Activated T-cell treated with anti-CD3 and anti-CD28 coated beads, Interleukin-2, amount 50 U/mL, for 72 hours (primary cell): Measurements from ENCODE around the gene MLLT1. TPM values are rescaled to one million over a fixed set of nuclear protein-coding genes. Genes with fewer than 3 reads are reported as not detected.
A peak's percentile ranks its signal among the peaks of the same experiment; 100 is the strongest.

Experiments
- ATAC-seq, 2 donors: fragments of 150-1000 bp; cut with Tn5 transposase; replicated peaks in 1 of 2; 2 replicates each; pipeline ENCODE4 v1.10.0; 2021; ENCODE audit warnings: moderate library complexity in 2 of 2, mild to moderate bottlenecking in 1 of 2
- DNase-seq, 2 donors: peaks; one replicate each; pipeline ENCODE4 v3.0.0; 2021 to 2022; ENCODE audit warnings: mixed read lengths in 1 of 2
- H3K27ac Mint-ChIP-seq: one replicate; pipeline ENCODE4 v1.8.0; 2022; ENCODE audit warnings: mild to moderate bottlenecking, moderate library complexity, mixed read lengths
- H3K27me3 Mint-ChIP-seq: one replicate; pipeline ENCODE4 v1.8.0; 2022; ENCODE audit warnings: low read depth, mixed read lengths
- H3K36me3 Mint-ChIP-seq, 2 donors: one replicate each; pipeline ENCODE4 v1.8.0; 2022; ENCODE audit warnings: mixed read lengths in 2 of 2, mild to moderate bottlenecking in 1 of 2; ENCODE audit not compliant: insufficient read depth in 2 of 2
- H3K4me1 Mint-ChIP-seq: one replicate; pipeline ENCODE4 v1.8.0; 2022; ENCODE audit warnings: low read depth, mixed read lengths
- H3K4me3 Mint-ChIP-seq, 2 donors: one replicate each; pipeline ENCODE4 v1.8.0; 2022; ENCODE audit warnings: mild to moderate bottlenecking in 2 of 2, mixed read lengths in 2 of 2, moderate library complexity in 2 of 2
- H3K9me3 Mint-ChIP-seq, 2 donors: one replicate each; pipeline ENCODE4 v1.8.0; 2022; ENCODE audit warnings: mixed read lengths in 2 of 2
- total RNA-seq, 2 donors: library from RNA; stranded (reverse); gene quantifications; one replicate each; pipeline ENCODE4 v1.2.3, GENCODE V29; 2022

Gene MLLT1
- total RNA-seq, 2 donors from 2014 or later, result 39.9 to 44.5 TPM

DNA sequence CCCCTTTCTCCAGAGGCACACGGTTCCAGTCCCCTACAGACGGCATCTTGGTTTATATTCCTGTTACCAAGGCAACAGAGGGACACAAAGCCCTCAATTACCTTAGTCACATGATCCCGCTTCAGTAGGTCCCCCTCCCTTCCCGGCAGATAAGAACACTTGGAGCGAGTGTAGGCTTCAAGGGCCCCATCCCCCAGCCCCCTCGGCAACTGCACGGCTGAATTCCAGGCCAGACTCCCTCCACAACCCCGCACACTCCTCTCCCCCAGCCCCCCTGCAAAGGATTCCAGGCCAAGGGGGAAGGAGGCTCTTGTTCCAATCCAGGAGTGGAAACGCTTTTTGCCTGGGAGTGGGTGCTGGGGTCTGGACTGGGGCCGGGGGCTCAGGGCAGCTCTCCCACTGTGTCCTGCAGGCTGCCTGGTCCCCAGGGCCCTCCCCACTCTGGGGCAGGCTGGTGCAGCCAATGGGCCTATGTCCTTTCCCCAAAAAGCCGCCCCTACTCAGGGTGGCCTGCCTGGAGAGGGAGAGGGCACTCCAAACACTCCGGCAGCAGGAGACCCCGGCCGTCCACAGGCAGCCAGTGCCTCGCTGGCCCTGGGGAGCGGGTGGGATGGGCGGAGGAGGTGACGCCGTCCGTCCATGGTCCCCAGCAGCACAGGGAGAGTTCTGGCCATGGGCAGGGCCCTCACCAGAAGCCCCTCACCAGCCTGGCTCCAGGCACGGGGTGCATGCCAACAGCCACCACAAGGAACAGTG is 62.6 kb downstream of the MLLT1 start:
- DNase-seq (no peak), ATAC-seq (no peak)
- no peaks in the 10 kb centered on the region for H3K4me1 Mint-ChIP-seq
- no peak overlapping the region for H3K4me3 Mint-ChIP-seq
- no peaks in the 10 kb centered on the region for H3K27me3 Mint-ChIP-seq
- no peak overlapping the region for H3K27ac Mint-ChIP-seq
- H3K9me3 Mint-ChIP-seq, result no peaks in the 10 kb centered on the region
- no peaks in the 10 kb centered on the region for H3K36me3 Mint-ChIP-seq

DNA sequence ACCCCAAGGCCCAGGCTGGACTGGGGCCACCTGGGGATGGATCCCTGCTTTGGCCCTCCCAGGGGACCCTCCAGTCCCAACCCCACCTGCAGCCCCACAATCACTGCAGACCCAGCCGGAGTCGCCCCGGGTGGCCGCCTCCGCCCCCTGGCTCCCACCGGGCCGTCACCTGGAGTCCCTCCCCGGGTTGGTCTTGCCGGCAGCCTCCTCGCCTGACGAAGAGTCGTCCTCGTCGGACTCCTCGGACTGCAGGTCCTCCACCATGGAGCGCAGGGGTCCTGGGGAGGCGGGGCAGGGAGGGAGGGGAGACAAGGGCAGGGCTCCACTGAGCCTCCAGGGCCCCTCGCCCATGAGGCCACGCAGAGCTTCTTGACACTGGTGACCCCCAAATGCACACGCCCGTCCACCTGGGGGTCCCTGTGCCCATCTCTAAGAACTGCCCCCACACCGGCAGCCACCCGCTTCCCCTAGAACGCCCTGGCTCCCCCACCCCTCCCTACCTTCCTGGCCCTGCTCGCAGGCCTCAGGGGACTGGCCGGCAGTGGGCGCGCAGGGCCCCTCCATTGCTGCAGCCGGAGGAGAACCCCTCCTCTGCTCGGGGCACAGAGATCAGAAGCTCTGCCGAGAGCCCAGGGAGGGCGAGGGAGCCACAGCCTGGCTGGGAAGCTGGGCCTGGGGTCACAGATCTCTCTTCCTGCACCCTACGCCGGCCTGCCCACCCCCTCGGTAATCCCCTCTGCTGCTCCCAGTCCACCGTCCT is 63.4 kb downstream of the MLLT1 start:
- no peaks in the 10 kb centered on the region for H3K4me1 Mint-ChIP-seq
- no peak for ATAC-seq
- DNase-seq, result no peak
- H3K27me3 Mint-ChIP-seq, result no peaks in the 10 kb centered on the region
- no peak overlapping the region for H3K27ac Mint-ChIP-seq
- no peaks in the 10 kb centered on the region for H3K36me3 Mint-ChIP-seq
- no peak overlapping the region for H3K4me3 Mint-ChIP-seq
- no peaks in the 10 kb centered on the region for H3K9me3 Mint-ChIP-seq

GRCh38 chr19:6215701-6216235 is 64.0 kb downstream of the MLLT1 start:
- H3K27me3 Mint-ChIP-seq, result no peaks in the 10 kb centered on the region
- no peak overlapping the region for H3K4me3 Mint-ChIP-seq
- ATAC-seq (no peak), DNase-seq (no peak)
- H3K4me1 Mint-ChIP-seq, result no peaks in the 10 kb centered on the region
- no peaks in the 10 kb centered on the region for H3K36me3 Mint-ChIP-seq
- H3K27ac Mint-ChIP-seq, result no peak overlapping the region
- no peaks in the 10 kb centered on the region for H3K9me3 Mint-ChIP-seq

DNA sequence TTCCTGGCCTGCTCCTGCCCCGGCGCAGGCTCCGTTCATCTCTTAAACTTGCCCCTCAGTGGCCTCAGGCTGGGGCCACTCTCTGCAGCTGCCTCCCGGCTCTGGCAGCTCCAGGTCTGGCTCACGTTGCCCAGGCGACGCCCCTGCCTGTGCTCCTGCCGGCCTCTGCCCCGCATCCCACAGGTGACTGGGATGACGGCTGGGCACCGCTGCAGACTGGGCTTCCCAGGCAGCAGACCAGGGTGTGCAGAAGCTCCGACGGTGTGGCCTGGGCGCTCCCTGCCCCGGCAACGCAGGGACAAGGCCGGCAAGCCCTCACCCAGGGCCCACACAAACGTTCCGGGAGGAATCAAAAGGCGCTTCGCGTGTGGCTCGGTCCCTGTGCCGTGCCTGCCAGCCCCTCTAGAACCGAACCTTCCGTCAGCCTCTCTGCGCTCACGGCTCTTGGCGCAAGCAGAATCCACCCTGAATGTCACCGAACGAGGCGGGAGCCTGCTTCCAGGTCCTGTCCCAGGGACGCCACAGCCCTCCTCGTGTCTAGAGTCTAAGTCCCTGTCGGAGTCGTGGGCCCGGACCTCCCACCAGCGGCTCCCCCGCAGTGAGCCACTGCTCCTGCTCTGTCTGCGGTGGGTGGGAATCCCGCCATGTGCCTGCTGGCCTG is 64.8 kb downstream of the MLLT1 start:
- no peak for ATAC-seq
- no peak for DNase-seq
- no peak overlapping the region for H3K27ac Mint-ChIP-seq
- H3K4me1 Mint-ChIP-seq, result no peaks in the 10 kb centered on the region
- no peaks in the 10 kb centered on the region for H3K36me3 Mint-ChIP-seq
- no peaks in the 10 kb centered on the region for H3K27me3 Mint-ChIP-seq
- no peaks in the 10 kb centered on the region for H3K9me3 Mint-ChIP-seq
- H3K4me3 Mint-ChIP-seq, result no peak overlapping the region

DNA sequence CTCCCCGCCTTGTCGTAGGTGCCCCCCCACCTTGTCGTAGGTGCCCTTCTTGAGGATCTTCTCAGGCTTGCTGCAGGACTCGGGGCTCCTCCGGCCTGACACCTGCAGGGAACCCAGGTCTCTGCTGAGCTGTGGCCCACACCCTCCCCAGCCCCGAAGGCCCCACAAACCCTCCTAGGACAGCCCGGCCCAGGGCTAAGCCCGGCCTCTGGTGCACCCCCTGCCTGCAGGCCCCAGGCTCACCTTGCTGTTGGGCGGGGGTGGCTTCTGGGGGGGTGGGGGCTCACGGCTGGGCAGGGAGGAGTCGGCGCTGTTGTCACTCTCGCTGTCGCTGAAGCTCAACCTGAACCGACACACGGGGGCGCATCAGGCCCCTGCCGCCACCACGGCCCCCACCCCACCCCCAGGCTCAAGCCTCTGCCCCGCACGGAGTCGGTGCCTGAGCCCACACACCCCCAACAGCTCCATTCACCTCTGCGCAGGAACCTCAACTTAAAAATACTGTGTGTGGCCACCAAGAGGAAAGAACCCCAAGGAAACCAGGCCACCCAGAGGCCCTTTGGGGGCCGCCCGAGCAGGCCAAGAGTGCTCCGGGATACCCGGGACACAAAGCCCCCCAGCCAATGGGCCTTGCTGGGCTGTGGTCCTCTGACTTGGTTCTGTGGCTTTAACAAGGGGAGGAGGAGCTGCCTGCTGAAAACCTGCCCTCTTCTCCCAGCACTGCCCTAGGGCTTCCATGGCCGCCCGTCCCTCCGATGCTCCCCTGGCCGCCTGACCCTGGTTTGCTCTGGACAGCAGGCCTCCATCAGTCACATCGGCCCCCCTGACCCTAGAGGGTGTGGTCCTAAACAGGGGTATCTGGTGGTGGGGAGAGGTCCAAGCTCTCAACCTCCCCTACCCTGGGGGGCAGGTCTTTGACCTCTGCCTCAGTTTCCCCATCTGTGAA is 65.8 kb downstream of the MLLT1 start:
- no peaks in the 10 kb centered on the region for H3K36me3 Mint-ChIP-seq
- no peaks in the 10 kb centered on the region for H3K9me3 Mint-ChIP-seq
- ATAC-seq (no peak), DNase-seq (no peak)
- H3K4me3 Mint-ChIP-seq, result no peak overlapping the region
- no peaks in the 10 kb centered on the region for H3K27me3 Mint-ChIP-seq
- no peak overlapping the region for H3K27ac Mint-ChIP-seq
- no peaks in the 10 kb centered on the region for H3K4me1 Mint-ChIP-seq

DNA sequence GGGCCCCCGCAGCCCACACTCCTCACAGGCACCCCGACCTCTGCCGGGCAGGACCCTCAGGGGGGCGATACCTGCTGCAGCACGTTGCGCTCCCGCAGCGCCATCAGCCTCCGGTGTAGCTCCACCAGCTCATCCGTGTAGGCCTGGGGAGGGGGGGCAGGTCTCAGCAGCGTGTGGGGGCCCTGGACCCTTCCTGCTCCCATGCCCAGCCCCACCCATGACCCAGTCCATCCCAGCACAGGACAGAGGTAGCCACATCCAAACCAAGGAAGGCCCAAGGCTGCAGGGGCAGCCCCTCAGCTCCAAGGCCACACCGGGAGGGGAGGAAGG is 66.5 kb downstream of the MLLT1 start:
- Mint-ChIP-seq H3K9me3 (no peaks in the 10 kb centered on the region), H3K36me3 (no peaks in the 10 kb centered on the region), H3K27me3 (no peaks in the 10 kb centered on the region), H3K4me3 (no peak overlapping the region), H3K4me1 (no peaks in the 10 kb centered on the region), H3K27ac (no peak overlapping the region)
- no peak for DNase-seq
- no peak for ATAC-seq

DNA sequence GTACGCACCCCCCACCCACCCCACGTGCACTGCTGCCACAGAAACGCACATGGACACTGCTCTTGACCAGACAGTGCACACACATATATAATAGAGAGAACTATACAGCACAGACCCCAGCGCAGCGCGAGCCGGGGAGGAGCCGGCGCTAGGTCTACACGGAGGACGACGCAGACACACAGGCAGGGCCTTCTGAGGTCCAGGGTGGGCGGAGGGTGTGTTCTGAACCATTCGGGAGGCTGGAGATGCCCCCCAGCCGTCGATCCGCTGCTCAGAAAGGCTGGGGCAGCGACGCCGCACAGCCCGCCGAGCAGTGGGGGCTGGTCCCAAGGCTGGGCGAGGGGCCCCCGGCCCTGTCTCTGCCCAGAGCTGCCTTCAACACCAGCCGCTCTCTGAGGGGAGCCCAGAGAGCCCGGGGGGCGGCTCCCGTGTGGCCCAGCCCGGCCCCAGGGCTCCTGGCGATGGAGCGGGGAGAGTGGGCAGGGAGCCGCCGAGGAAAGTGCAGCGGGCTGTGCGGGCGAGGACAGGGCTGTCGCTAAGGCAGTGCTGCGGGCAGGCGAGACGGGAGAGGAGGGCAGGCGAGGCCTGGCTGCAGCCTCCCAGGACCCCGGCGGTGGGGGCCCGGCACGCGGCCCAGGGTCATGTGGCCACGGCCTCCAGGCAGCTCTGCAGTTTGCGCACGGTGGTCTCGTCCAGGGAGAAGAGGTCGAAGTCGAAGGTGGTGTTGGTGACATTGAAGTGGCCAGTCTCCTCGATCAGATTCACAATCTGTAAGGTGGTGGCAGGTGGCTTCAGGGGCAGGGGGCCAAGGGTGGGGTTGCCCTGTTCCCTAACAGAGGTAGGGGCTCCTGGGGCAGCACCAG is 67.1 kb downstream of the MLLT1 start:
- peak in 1 of 2 donors; percentile 8 for ATAC-seq
- Mint-ChIP-seq H3K4me1 (no peaks in the 10 kb centered on the region), H3K9me3 (no peaks in the 10 kb centered on the region), H3K27ac (no peak overlapping the region), H3K27me3 (no peaks in the 10 kb centered on the region), H3K36me3 (no peaks in the 10 kb centered on the region), H3K4me3 (no peak overlapping the region)
- DNase-seq, result no peak

DNA sequence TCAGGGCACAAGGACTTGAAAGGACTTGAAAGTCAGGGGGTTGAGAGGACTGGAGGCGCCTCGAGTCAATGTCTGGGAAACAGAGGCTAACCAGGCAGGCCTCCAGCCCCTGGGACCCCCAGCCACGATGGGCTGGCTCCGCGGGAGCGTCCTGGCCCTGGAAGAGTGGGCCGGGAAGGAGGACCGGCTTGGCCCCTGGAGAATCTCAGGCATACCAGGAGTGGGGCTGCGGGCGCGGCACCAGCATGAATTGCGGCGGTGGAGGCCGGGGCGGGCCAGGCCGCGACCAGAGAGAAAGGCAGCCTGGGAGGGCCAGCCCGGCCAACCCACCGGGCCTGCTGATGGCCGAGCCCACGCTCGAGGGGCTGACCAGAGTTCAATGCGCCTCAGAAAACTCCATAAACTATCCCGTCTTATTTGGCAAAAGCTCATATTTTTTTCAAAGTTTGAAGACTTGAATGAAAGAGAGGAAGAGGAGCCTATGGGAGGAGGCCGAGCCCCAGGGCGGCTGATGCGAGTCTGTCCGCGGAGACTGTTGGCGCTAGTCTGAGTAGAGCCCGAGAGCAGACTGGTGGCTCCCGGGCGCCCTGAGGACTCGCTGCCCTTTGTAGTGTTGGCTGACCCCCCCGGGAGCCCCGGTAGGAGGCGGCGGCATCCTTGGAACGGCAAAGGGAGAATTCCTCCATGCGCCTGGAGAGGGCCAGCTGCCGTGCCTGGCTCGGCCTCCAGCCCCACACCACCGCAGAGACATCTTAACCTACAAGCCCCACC is 68.0 kb downstream of the MLLT1 start:
- ATAC-seq (peak in 1 of 2 donors; percentile 6), DNase-seq (no peak)
- no peaks in the 10 kb centered on the region for H3K27me3 Mint-ChIP-seq
- H3K27ac Mint-ChIP-seq, result no peak overlapping the region
- H3K36me3 Mint-ChIP-seq, result no peaks in the 10 kb centered on the region
- H3K4me1 Mint-ChIP-seq, result no peaks in the 10 kb centered on the region
- H3K4me3 Mint-ChIP-seq, result no peak overlapping the region
- no peaks in the 10 kb centered on the region for H3K9me3 Mint-ChIP-seq

DNA sequence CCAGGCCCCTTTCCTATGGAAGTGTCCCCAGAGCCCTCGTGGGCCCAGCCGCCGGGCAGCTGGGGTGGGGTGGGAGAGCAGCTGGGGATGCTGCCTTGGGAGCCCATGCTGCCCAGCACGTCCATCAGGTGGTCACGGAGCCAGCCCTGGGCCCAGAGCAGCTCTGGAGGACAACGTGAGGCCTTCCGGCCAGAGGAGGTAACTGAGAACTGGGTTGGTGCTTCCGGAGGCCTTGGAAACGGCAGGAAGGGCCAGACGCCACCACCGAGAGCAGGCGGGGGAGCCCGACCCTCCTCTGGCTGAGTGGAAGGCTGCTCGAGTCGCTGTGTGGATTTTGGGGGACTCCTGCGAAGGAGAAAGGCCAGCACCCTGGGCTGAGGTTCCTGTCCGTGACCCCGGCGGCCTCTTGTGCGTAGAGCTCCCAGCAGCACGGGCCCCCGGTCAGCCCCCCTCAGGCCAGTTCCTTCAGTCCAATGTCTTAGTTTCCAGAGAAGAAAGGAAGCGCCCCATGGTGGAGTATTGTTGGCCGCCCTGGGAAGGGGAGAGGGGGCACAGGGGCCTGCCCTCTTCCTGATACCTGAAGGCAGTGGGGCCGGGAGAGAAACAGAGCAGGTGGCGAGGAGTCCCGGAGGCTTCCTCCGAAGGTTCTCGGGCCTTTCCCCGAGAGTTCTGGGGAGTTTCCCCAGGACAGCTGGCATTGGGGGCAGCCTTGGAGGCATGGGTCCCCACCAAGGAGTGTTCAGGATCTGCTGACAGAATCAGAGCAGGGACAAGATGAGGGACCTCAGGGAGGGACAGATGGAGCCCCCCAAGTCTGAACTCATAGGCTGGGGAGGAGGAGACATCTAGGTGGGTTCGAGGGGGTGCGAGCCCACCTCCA is 68.8 kb downstream of the MLLT1 start:
- Mint-ChIP-seq H3K4me1 (no peaks in the 10 kb centered on the region), H3K9me3 (no peaks in the 10 kb centered on the region), H3K4me3 (no peak overlapping the region), H3K36me3 (no peaks in the 10 kb centered on the region), H3K27me3 (no peaks in the 10 kb centered on the region), H3K27ac (no peak overlapping the region)
- no peak for DNase-seq
- no peak for ATAC-seq

DNA sequence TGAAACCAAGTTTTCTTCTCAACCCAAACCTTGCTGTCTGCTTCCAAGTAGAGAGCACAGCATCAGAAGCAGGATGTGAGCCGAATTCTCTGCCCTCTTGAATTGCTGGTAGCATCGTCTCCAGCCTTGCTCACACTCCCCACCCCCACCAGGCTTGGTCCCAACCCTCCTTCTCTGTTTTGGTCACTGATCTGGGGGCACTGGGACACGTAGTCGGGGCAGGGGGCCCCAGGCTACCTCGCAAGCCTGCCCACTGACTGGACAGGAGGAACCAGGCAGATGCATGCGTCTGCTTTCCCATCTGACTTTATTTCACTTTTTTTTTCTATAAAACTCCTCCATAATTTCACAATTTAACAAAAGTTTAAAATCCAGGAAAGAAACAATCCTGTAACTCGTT is 69.7 kb downstream of the MLLT1 start:
- Mint-ChIP-seq H3K9me3 (no peaks in the 10 kb centered on the region), H3K4me3 (no peak overlapping the region), H3K4me1 (no peaks in the 10 kb centered on the region), H3K27me3 (no peaks in the 10 kb centered on the region), H3K27ac (peak overlapping the region; percentile 57), H3K36me3 (no peaks in the 10 kb centered on the region)
- no peak for DNase-seq
- ATAC-seq, result no peak

GRCh38 chr19:6209680-6210079 is 70.1 kb downstream of the MLLT1 start:
- Mint-ChIP-seq H3K4me1 (no peaks in the 10 kb centered on the region), H3K9me3 (no peaks in the 10 kb centered on the region), H3K27me3 (no peaks in the 10 kb centered on the region), H3K36me3 (no peaks in the 10 kb centered on the region), H3K4me3 (no peak overlapping the region), H3K27ac (no peak overlapping the region)
- DNase-seq (no peak), ATAC-seq (no peak)
